HG02938 (cell line): ENCODE results near the gene CDH4.

Experiments
- ATAC-seq: cut with Tn5 transposase; IDR thresholded peaks from one replicate; pipeline ENCODE4 v1.9.1; 2021; ENCODE audit warnings: mild to moderate bottlenecking, moderate library complexity; ENCODE audit not compliant: unreplicated experiment

CDH4 gene

GRCh38 chr20:61765871-61766654 lies 514.0 kb downstream of the CDH4 start:
- ATAC-seq, result no peak

GRCh38 chr20:61766921-61767610 lies 515.0 kb downstream of the CDH4 start:
- ATAC-seq, result no peak

- ATAC-seq, result no peak
Measured at GRCh38 chr20:61767761-61768494, 515.9 kb downstream of the CDH4 start.

GRCh38 chr20:61768571-61769285 lies 516.7 kb downstream of the CDH4 start:
- ATAC-seq, result no peak

GRCh38 chr20:61769286-61769832 lies 517.3 kb downstream of the CDH4 start:
- ATAC-seq, result no peak

GRCh38 chr20:61770113-61770585 lies 518.1 kb downstream of the CDH4 start:
- no peak for ATAC-seq

GRCh38 chr20:61771805-61772350 lies 519.8 kb downstream of the CDH4 start:
- no peak for ATAC-seq

- ATAC-seq, result no peak
Measured at GRCh38 chr20:61772828-61773631, 521.0 kb downstream of the CDH4 start.

- ATAC-seq, result no peak
Measured at GRCh38 chr20:61773926-61774587, 522.0 kb downstream of the CDH4 start.

- no peak for ATAC-seq
Measured at GRCh38 chr20:61775423-61775822, 523.4 kb downstream of the CDH4 start.

- no peak for ATAC-seq
Measured at GRCh38 chr20:61776491-61777075, 524.5 kb downstream of the CDH4 start.

GRCh38 chr20:61777773-61778494 lies 525.9 kb downstream of the CDH4 start:
- ATAC-seq, result no peak

- ATAC-seq, result no peak
Measured at GRCh38 chr20:61778495-61778863, 526.4 kb downstream of the CDH4 start.

GRCh38 chr20:61779176-61779965 lies 527.3 kb downstream of the CDH4 start:
- ATAC-seq, result no peak

GRCh38 chr20:61780066-61780465 lies 528.0 kb downstream of the CDH4 start:
- ATAC-seq, result no peak

- no peak for ATAC-seq
Measured at GRCh38 chr20:61784801-61785566, 532.9 kb downstream of the CDH4 start.

- no peak for ATAC-seq
Measured at GRCh38 chr20:61785567-61785816, 533.4 kb downstream of the CDH4 start.
